Fibroblast of pulmonary artery (primary cell): Measurements from ENCODE around the gene SYF2.
"Not testable (repeated sequence)": the region's sequence is repeated elsewhere in the genome, so short reads cannot be mapped to it uniquely, and the experiment has no call there.

Experiments used
- DNase-seq: peaks from one replicate; pipeline ENCODE4 v3.0.0-alpha.2; 2010; ENCODE audit warnings: low read depth
- H3K4me3 ChIP-seq: replicated peaks from 2 replicates; pipeline ENCODE4 v1.5.1; 2011; ENCODE audit warnings: low read depth, mild to moderate bottlenecking, control low read depth, low read length, moderate library complexity
- CTCF ChIP-seq: IDR thresholded peaks from 2 replicates; pipeline ENCODE4 v1.5.1; 2011; ENCODE audit warnings: mild to moderate bottlenecking, control low read depth, low read length, inconsistent platforms; ENCODE audit errors: missing control alignments

The SYF2 gene

GRCh38 chr1:25193229-25193628 is 39.1 kb downstream of the SYF2 start:
- DNase-seq: no peak
- H3K4me3 ChIP-seq: no peak overlapping the region
- no peak for TF ChIP-seq CTCF

DNA sequence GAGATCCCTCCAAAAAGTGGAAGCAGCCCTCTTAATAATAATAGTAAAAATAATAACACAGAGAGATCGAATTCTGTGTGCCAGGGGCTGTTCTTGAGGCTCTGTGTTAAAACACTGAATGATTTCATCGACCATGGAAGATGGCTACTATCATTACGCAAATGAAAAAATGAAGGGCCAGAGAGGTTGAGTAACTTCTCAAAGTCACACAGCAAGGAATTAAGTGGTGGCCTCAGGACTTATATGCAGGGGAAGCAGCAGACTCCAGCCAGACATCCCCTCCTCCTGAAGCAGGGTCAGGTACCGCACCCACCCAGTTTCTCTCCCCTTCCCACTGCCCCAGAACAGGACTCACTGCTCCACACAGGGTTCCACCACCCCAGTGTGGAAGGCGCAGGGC is 40.1 kb downstream of the SYF2 start:
- no peak overlapping the region for H3K4me3 ChIP-seq
- TF ChIP-seq CTCF: no peak
- no peak for DNase-seq

GRCh38 chr1:25190260-25190659 is 42.0 kb downstream of the SYF2 start:
- TF ChIP-seq CTCF: no peak
- H3K4me3 ChIP-seq: no peak overlapping the region
- no peak for DNase-seq

DNA sequence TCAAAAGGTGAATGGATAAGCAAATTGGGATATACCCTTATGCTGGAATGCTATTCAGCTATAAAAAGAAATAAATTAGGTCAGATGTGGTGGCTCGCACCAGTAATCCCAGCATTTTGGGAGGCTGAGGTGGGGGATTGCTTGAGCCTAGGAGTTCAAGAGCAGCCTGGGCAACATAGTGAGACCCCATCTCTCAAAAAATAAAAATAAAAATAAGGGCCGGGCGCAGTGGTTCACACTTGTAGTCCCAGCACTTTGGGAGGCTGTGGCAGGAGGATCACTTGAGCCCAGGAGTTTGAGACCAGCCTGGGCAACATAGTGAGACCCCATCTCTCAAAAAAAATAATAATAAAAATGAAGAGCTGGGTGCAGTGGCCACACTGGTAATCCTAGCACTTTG is 44.4 kb downstream of the SYF2 start:
- not testable (repeated sequence) for DNase-seq, H3K4me3 ChIP-seq

GRCh38 chr1:25187077-25187476 is 45.2 kb downstream of the SYF2 start:
- no peak for DNase-seq
- no peak overlapping the region for H3K4me3 ChIP-seq

GRCh38 chr1:25186161-25187007 is 45.9 kb downstream of the SYF2 start:
- no peak overlapping the region for H3K4me3 ChIP-seq
- no peak for TF ChIP-seq CTCF
- no peak for DNase-seq

More at GRCh38 chr1:25187077-25187476, 45.2 kb downstream of the SYF2 start:
- TF ChIP-seq CTCF: no peak

- H3K4me3 ChIP-seq: no peak overlapping the region
- no peak for TF ChIP-seq CTCF
- DNase-seq: no peak
Observed at GRCh38 chr1:25185409-25186160, 46.7 kb downstream of the SYF2 start.
